Choroid plexus epithelial cell (primary cell): ENCODE results near the gene L2HGDH.

Source experiments
- DNase-seq: peaks from one replicate; pipeline ENCODE4 v3.0.0-alpha.2; 2010; ENCODE audit warnings: low read depth
- H3K4me3 ChIP-seq: 2 replicates; pipeline ENCODE4 v1.5.1; 2011; ENCODE audit warnings: low read depth, mild to moderate bottlenecking, control low read depth, low read length, moderate library complexity
- CTCF ChIP-seq: conservative IDR thresholded peaks from 2 replicates; pipeline ENCODE4 v1.5.1; 2011; ENCODE audit warnings: low read depth, mild to moderate bottlenecking, control low read depth, inconsistent platforms, low read length, moderate library complexity

The L2HGDH gene

GRCh38 chr14:50355692-50356091 is 43.7 kb upstream of the L2HGDH start:
- H3K4me3 ChIP-seq = no peak overlapping the region
- TF ChIP-seq CTCF = no peak
- no peak for DNase-seq

GRCh38 chr14:50354527-50354926 is 42.5 kb upstream of the L2HGDH start:
- peak; percentile 76 for DNase-seq
- H3K4me3 ChIP-seq = no peak overlapping the region
- TF ChIP-seq CTCF = no peak

GRCh38 chr14:50353126-50353525 is 41.1 kb upstream of the L2HGDH start:
- TF ChIP-seq CTCF = no peak
- peak; percentile 27 for DNase-seq
- no peak overlapping the region for H3K4me3 ChIP-seq

- H3K4me3 ChIP-seq = no peak overlapping the region
- no peak for DNase-seq
- no peak for TF ChIP-seq CTCF
These were observed 40.6 kb upstream of the L2HGDH start for GRCh38 chr14:50352584-50352983.

GRCh38 chr14:50350975-50351374 is 38.9 kb upstream of the L2HGDH start:
- DNase-seq = no peak
- H3K4me3 ChIP-seq = no peak overlapping the region

GRCh38 chr14:50348933-50349332 is 36.9 kb upstream of the L2HGDH start:
- no peak for TF ChIP-seq CTCF
- H3K4me3 ChIP-seq = no peak overlapping the region
- DNase-seq = no peak

More at GRCh38 chr14:50350975-50351374, 38.9 kb upstream of the L2HGDH start:
- TF ChIP-seq CTCF = no peak

- no peak overlapping the region for H3K4me3 ChIP-seq
- TF ChIP-seq CTCF = no peak
- DNase-seq = peak; percentile 74
These were observed 35.5 kb upstream of the L2HGDH start for GRCh38 chr14:50347521-50347920.
